HepG2 (cell line): Measurements from ENCODE around the gene CAMK2A.
A peak's percentile ranks its signal among the peaks of the same experiment; 100 is the strongest.

Source experiments
- LCORL ChIP-seq, 2 experiments: fragments of 450-650 bp in 1 of 2; sonication (generic) in 1 of 2; formaldehyde crosslinking in 1 of 2; IDR thresholded peaks; 2 replicates each; pipeline versions ENCODE4 v1.5.0 to v1.6.1; 2017 to 2020; ENCODE audit warnings: antibody characterized with exemption in 1 of 2, missing genetic modification reagents in 1 of 2
- RNF2 ChIP-seq: fragments of 450-650 bp; conservative IDR thresholded peaks from 2 replicates; pipeline ENCODE4 v1.6.1; 2016; ENCODE audit warnings: low read depth
- SRF ChIP-seq: IDR thresholded peaks from 2 replicates; pipeline ENCODE4 v1.6.1; 2011; ENCODE audit warnings: mild to moderate bottlenecking, low read depth, low read length, moderate library complexity
- ZSCAN25 ChIP-seq: sonication (generic); formaldehyde crosslinking; IDR thresholded peaks from 2 replicates; pipeline ENCODE4 v1.8.0; 2022; ENCODE audit warnings: mild to moderate bottlenecking, missing genetic modification reagents
- TF ChIP-seq, protein P1 (sequence below): sonication (generic); formaldehyde crosslinking; IDR thresholded peaks from 2 replicates; pipeline ENCODE4 v1.5.0; 2020; ENCODE audit warnings: mild to moderate bottlenecking, missing genetic modification reagents, moderate library complexity

DNA sequence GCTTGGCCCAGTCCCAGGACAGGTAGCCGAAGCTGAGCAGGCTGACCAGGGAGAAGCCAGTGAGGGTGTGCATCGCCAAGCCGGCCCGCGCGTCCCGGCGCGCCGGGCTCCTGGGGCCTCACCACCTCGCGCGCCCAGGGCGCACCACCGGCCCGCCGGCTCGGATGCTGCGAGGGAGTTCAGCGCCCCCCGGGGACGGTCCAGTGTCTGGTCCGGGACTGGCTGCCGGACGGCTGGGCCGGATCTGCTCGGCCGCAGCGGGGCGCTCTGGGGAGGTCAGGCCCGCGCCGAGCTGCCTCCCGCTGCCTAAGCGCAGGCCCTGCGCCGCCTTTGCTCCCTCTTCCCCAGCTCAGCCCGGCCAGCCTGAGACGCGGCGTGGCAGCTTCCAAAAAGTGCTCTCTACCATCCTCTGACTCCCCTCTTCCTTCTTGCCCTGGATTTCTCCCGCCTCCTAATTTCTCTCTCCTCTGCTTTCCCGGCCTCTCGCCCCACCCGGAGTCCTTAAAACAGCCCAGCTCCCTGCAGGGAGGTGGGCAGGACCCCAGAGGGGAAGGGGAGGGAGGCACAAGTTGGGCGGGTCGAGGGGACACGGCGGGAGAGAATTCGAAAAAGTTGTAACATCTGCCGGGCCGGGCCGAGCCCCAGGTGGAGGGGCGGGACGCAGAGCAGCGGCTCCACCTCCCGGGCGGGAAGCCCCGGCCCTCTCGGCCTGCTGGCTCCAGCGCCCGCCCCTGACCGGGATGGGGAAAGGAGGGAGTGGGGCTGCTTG is 12.9 kb upstream of the CAMK2A start, which contains the start of gene ARSI:
- TF ChIP-seq ZSCAN25 (CRISPR knock-in tag) = no peak; the same call in 1 of the 2 replicates
- no peak for TF ChIP-seq LCORL (IDR thresholded peaks at IDR 0.05)
- TF ChIP-seq LCORL (CRISPR knock-in tag; IDR thresholded peaks at IDR 0.05) = 0 out of 2 replicates have a peak, but pooled peaks have one; percentile 36
- TF ChIP-seq, protein P1, sequence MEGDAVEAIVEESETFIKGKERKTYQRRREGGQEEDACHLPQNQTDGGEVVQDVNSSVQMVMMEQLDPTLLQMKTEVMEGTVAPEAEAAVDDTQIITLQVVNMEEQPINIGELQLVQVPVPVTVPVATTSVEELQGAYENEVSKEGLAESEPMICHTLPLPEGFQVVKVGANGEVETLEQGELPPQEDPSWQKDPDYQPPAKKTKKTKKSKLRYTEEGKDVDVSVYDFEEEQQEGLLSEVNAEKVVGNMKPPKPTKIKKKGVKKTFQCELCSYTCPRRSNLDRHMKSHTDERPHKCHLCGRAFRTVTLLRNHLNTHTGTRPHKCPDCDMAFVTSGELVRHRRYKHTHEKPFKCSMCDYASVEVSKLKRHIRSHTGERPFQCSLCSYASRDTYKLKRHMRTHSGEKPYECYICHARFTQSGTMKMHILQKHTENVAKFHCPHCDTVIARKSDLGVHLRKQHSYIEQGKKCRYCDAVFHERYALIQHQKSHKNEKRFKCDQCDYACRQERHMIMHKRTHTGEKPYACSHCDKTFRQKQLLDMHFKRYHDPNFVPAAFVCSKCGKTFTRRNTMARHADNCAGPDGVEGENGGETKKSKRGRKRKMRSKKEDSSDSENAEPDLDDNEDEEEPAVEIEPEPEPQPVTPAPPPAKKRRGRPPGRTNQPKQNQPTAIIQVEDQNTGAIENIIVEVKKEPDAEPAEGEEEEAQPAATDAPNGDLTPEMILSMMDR (CRISPR knock-in tag) = peak; percentile 76
- no peak for TF ChIP-seq RNF2
- no peak for TF ChIP-seq SRF
